GM10847 (cell line): ENCODE data around the gene RPL29.
A peak's percentile ranks its signal among the peaks of the same experiment; 100 is the strongest.

Experiments
- POLR2A ChIP-seq: IDR thresholded peaks from 2 replicates; pipeline ENCODE4 v1.6.1; 2011; ENCODE audit not compliant: insufficient read length; ENCODE audit errors: extremely low read depth

Gene RPL29

GRCh38 chr3:51997172-51997571 lies 1.5 kb upstream of the RPL29 start:
- TF ChIP-seq POLR2A: no peak

- no peak for TF ChIP-seq POLR2A
These were observed 1.2 kb downstream of the RPL29 start for GRCh38 chr3:51994530-51994929.

- peak; percentile 8 for TF ChIP-seq POLR2A
These were observed 3.5 kb downstream of the RPL29 start for GRCh38 chr3:51992017-51992682.

GRCh38 chr3:51988286-51989146 lies 7.2 kb downstream of the RPL29 start:
- no peak for TF ChIP-seq POLR2A

- no peak for TF ChIP-seq POLR2A
These were observed 8.1 kb downstream of the RPL29 start for GRCh38 chr3:51987568-51987967.

- TF ChIP-seq POLR2A: no peak
These were observed 9.4 kb downstream of the RPL29 start for GRCh38 chr3:51986010-51986947.

GRCh38 chr3:51985063-51985462 lies 10.6 kb downstream of the RPL29 start:
- no peak for TF ChIP-seq POLR2A

- no peak for TF ChIP-seq POLR2A
These were observed 11.4 kb downstream of the RPL29 start for GRCh38 chr3:51984269-51984647.

- TF ChIP-seq POLR2A: no peak
These were observed 12.0 kb downstream of the RPL29 start for GRCh38 chr3:51983578-51984268.

- TF ChIP-seq POLR2A: peak; percentile 74
These were observed 12.7 kb downstream of the RPL29 start, which contains the start of gene ACY1 for GRCh38 chr3:51982838-51983577. TSS of gene ACY1 (plus strand) at chr3:51983535. CDS start at chr3:51984065, 530 bp downstream.

GRCh38 chr3:51982352-51982837 lies 13.3 kb downstream of the RPL29 start:
- TF ChIP-seq POLR2A: no peak

GRCh38 chr3:51980253-51980652 lies 15.4 kb downstream of the RPL29 start:
- no peak for TF ChIP-seq POLR2A

GRCh38 chr3:51978143-51978502 lies 17.6 kb downstream of the RPL29 start:
- TF ChIP-seq POLR2A: no peak
